Keratinocyte (primary cell): ENCODE data around the gene WRNIP1. TPM values are rescaled to one million over a fixed set of nuclear protein-coding genes. Genes with fewer than 3 reads are reported as not detected.

Experiments used
- DNase-seq: peaks from one replicate; pipeline ENCODE4 v3.0.0-alpha.2; 2011; ENCODE audit warnings: low read depth, missing footprints, low spot score
- FAIRE-seq: peaks from 2 replicates; lab custom pipeline; 2011; peaks lifted over from hg19 to GRCh38; lab: Jason Lieb, UNC
- H2AFZ ChIP-seq: 2 replicates; pipeline ENCODE4 v1.6.0; 2012; ENCODE audit warnings: low read length, control low read depth, inconsistent platforms; ENCODE audit not compliant: control insufficient read depth
- H3K27ac ChIP-seq: 2 replicates; pipeline ENCODE4 v1.5.1; 2011; ENCODE audit warnings: low read length; ENCODE audit not compliant: control insufficient read depth, insufficient read depth
- H3K27me3 ChIP-seq: 3 replicates; pipeline ENCODE4 v1.6.0; 2011; ENCODE audit warnings: low read length; ENCODE audit not compliant: control insufficient read depth, insufficient read depth; ENCODE audit errors: extremely low read depth
- H3K36me3 ChIP-seq, 2 experiments: 2 replicates in 1 of 2; 3 replicates in 1 of 2; pipeline ENCODE4 v1.5.1; 2011; ENCODE audit warnings: low read length in 2 of 2, mild to moderate bottlenecking in 1 of 2; ENCODE audit not compliant: control insufficient read depth in 2 of 2, insufficient read depth in 2 of 2; ENCODE audit errors: extremely low read depth in 1 of 2
- H3K4me1 ChIP-seq: 3 replicates; pipeline ENCODE4 v1.5.1; 2011; ENCODE audit warnings: low read length; ENCODE audit not compliant: control insufficient read depth, insufficient read depth; ENCODE audit errors: extremely low read depth
- H3K4me2 ChIP-seq: 3 replicates; pipeline ENCODE4 v1.6.0; 2011; ENCODE audit warnings: low read depth, low read length; ENCODE audit not compliant: control insufficient read depth, insufficient read depth; ENCODE audit errors: extremely low read depth
- H3K4me3 ChIP-seq, 3 experiments: fragments of 200-600 bp in 1 of 3; sonication (generic) in 1 of 3; 2 replicates in 2 of 3; 3 replicates in 1 of 3; pipeline ENCODE4 v1.5.1; 2011 to 2016; ENCODE audit warnings: low read length in 3 of 3, mild to moderate bottlenecking in 3 of 3, control low read depth in 2 of 3, inconsistent platforms in 1 of 3, low read depth in 1 of 3, mixed read lengths in 1 of 3, mixed run types in 1 of 3, moderate library complexity in 1 of 3; ENCODE audit not compliant: control insufficient read depth in 2 of 3, insufficient read depth in 2 of 3; ENCODE audit errors: extremely low read depth in 1 of 3
- H3K79me2 ChIP-seq: 2 replicates; pipeline ENCODE4 v1.6.0; 2012; ENCODE audit warnings: low read length; ENCODE audit not compliant: control insufficient read depth, insufficient read depth
- H3K9ac ChIP-seq: 3 replicates; pipeline ENCODE4 v1.6.0; 2011; ENCODE audit warnings: low read length; ENCODE audit not compliant: control insufficient read depth, insufficient read depth; ENCODE audit errors: extremely low read depth
- H3K9me1 ChIP-seq: 3 replicates; pipeline ENCODE4 v1.6.0; 2011; ENCODE audit warnings: low read length; ENCODE audit not compliant: control insufficient read depth, insufficient read depth; ENCODE audit errors: extremely low read depth
- H3K9me3 ChIP-seq: 2 replicates; pipeline ENCODE4 v1.5.1; 2012; ENCODE audit warnings: low read depth, low read length; ENCODE audit not compliant: control insufficient read depth
- H4K20me1 ChIP-seq: 3 replicates; pipeline ENCODE4 v1.6.0; 2011; ENCODE audit warnings: low read length; ENCODE audit not compliant: control insufficient read depth, insufficient read depth; ENCODE audit errors: extremely low read depth
- EZH2 ChIP-seq: IDR thresholded peaks from one replicate; pipeline ENCODE4 v1.6.1; 2012; ENCODE audit warnings: inconsistent platforms, mild to moderate bottlenecking, low read length, moderate library complexity
- dilution Hi-C: fragments of 300-500 bp; cut with MboI; formaldehyde crosslinking; loops from one replicate; pipeline ENCODE4 v1.7.0; 2020; ENCODE audit warnings: low sequenced_read_pairs; ENCODE audit not compliant: extremely low pct_ligation_motif_present
- polyA plus RNA-seq, 5 experiments: library from polyadenylated mRNA; depleted of rRNA in 3 of 5; stranded (reverse) in 3 of 5; stranded (forward) in 1 of 5; unstranded in 1 of 5; fragments of >200 nt; gene quantifications; 1 replicate in 1 of 5; 2 replicates in 3 of 5; 3 replicates in 1 of 5; pipeline versions ENCODE4 v1.2.1 to v1.2.3, GENCODE V29; 2011 to 2012; ENCODE audit warnings: missing spikeins in 2 of 5, low read depth in 1 of 5, low replicate concordance in 1 of 5
- TF ChIP-seq, protein P1 (sequence below), 3 experiments: IDR thresholded peaks in 1 of 3; conservative IDR thresholded peaks in 1 of 3; optimal IDR thresholded peaks in 1 of 3; 2 replicates in 2 of 3; 3 replicates in 1 of 3; pipeline versions ENCODE3 to v1.5.1; 2011; ENCODE audit warnings: low read length in 3 of 3, mild to moderate bottlenecking in 3 of 3, moderate library complexity in 2 of 3, control low read depth in 1 of 3, inconsistent platforms in 1 of 3; ENCODE audit not compliant: insufficient read depth in 2 of 3; ENCODE audit errors: extremely low read depth in 1 of 3

Gene WRNIP1
- polyA plus RNA-seq, 1 donor (not counting 4 experiments of a cell fraction or from before 2014, with no cell fraction given): 52.3 TPM

DNA sequence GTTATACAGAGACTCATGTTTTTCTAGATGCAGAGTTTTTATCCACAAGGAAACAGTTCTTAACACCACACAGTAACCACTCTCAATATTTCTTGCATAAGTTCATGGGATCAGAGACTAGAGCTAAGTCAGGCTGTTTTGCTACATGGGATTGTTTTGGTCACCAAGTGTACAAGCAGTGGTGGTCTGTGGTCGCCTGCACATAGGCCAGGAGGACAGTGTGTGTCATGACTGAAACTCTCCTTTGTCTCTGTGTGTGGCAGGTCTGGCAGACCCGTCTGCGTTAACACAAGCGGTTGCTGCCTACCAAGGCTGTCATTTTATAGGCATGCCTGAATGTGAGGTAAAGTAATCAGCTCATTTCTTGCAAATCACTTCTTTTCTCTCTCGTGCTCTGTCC, 18.9 kb downstream of the WRNIP1 start:
- Histone ChIP-seq H3K9ac (no peak overlapping the region), H3K79me2 (peaks cover 43% of the 10 kb centered on the region), H3K9me3 (no peaks in the 10 kb centered on the region), H3K27ac (no peak overlapping the region), H3K27me3 (no peaks in the 10 kb centered on the region), H3K36me3 (peaks cover 29 to 31% of the 10 kb centered on the region in 2 experiments), H2AFZ (no peak overlapping the region), H3K4me3 (no peak overlapping the region), H3K4me1 (peaks cover 2% of the 10 kb centered on the region), H4K20me1 (peaks cover 6% of the 10 kb centered on the region), H3K4me2 (no peak overlapping the region), H3K9me1 (peaks cover under 1% of the 10 kb centered on the region)
- no peak for TF ChIP-seq EZH2
- TF ChIP-seq, protein P1, sequence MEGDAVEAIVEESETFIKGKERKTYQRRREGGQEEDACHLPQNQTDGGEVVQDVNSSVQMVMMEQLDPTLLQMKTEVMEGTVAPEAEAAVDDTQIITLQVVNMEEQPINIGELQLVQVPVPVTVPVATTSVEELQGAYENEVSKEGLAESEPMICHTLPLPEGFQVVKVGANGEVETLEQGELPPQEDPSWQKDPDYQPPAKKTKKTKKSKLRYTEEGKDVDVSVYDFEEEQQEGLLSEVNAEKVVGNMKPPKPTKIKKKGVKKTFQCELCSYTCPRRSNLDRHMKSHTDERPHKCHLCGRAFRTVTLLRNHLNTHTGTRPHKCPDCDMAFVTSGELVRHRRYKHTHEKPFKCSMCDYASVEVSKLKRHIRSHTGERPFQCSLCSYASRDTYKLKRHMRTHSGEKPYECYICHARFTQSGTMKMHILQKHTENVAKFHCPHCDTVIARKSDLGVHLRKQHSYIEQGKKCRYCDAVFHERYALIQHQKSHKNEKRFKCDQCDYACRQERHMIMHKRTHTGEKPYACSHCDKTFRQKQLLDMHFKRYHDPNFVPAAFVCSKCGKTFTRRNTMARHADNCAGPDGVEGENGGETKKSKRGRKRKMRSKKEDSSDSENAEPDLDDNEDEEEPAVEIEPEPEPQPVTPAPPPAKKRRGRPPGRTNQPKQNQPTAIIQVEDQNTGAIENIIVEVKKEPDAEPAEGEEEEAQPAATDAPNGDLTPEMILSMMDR (optimal IDR thresholded peaks at IDR 0.05 in 1 of 3, IDR thresholded peaks at IDR 0.05 in 1 of 3, conservative IDR thresholded peaks at IDR 0.05 in 1 of 3; ENCODE audit: extremely low read depth in 1 of 3, insufficient read depth in 2 of 3, low read length in 3 of 3): no peak
- DNase-seq (no peak), FAIRE-seq (no peak)
- dilution Hi-C loops: no loop called here

DNA sequence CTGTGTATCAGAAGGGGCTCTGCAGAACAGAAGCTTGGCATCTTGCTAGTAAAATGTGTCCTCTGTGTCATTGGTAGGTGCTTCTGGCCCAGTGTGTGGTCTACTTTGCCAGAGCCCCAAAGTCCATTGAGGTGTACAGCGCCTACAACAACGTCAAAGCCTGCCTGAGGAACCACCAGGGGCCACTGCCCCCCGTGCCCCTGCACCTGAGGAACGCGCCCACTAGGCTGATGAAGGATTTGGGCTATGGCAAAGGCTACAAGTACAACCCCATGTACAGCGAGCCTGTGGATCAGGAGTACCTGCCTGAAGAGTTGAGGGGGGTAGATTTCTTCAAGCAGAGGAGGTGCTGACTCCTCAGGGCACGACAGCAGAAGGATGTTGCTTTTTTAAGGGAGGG, 19.7 kb downstream of the WRNIP1 start:
- FAIRE-seq: no peak
- H4K20me1 ChIP-seq: peaks cover 3% of the 10 kb centered on the region
- H3K4me2 ChIP-seq: no peak overlapping the region
- no peak for TF ChIP-seq EZH2
- TF ChIP-seq, protein P1 (optimal IDR thresholded peaks at IDR 0.05 in 1 of 3, IDR thresholded peaks at IDR 0.05 in 1 of 3, conservative IDR thresholded peaks at IDR 0.05 in 1 of 3; ENCODE audit: extremely low read depth in 1 of 3, insufficient read depth in 2 of 3, low read length in 3 of 3): no peak
- H3K9me3 ChIP-seq: no peaks in the 10 kb centered on the region
- peaks cover 24 to 28% of the 10 kb centered on the region in 2 experiments for H3K36me3 ChIP-seq
- DNase-seq: no peak
- H3K9ac ChIP-seq: no peak overlapping the region
- H3K27ac ChIP-seq: no peak overlapping the region
- H3K4me3 ChIP-seq: no peak overlapping the region
- H3K27me3 ChIP-seq: no peaks in the 10 kb centered on the region
- H2AFZ ChIP-seq: no peak overlapping the region
- peaks cover 37% of the 10 kb centered on the region for H3K79me2 ChIP-seq
- no peaks in the 10 kb centered on the region for H3K9me1 ChIP-seq
- dilution Hi-C loops: no loop called here
- peaks cover 3% of the 10 kb centered on the region for H3K4me1 ChIP-seq
